KOPT-K1 (cell line): Measurements from ENCODE around the gene SORCS2.

Experiments used
- H3K27ac ChIP-seq: fragments of 200-600 bp; sonication (generic); 2 replicates; pipeline ENCODE4 v1.5.1; 2016; ENCODE audit warnings: antibody characterized with exemption, mild to moderate bottlenecking, low read depth, low read length; ENCODE audit not compliant: poor library complexity, severe bottlenecking
- H3K36me3 ChIP-seq: fragments of 200-600 bp; sonication (generic); 2 replicates; pipeline ENCODE4 v1.5.1; 2017; ENCODE audit warnings: antibody characterized with exemption, mild to moderate bottlenecking, low read length, moderate library complexity; ENCODE audit not compliant: insufficient read depth
- H3K9me3 ChIP-seq: fragments of 200-600 bp; sonication (generic); 2 replicates; pipeline ENCODE4 v1.5.1; 2017; ENCODE audit warnings: antibody characterized with exemption, low read length, mild to moderate bottlenecking; ENCODE audit not compliant: insufficient read depth, poor library complexity, severe bottlenecking

The SORCS2 gene

DNA sequence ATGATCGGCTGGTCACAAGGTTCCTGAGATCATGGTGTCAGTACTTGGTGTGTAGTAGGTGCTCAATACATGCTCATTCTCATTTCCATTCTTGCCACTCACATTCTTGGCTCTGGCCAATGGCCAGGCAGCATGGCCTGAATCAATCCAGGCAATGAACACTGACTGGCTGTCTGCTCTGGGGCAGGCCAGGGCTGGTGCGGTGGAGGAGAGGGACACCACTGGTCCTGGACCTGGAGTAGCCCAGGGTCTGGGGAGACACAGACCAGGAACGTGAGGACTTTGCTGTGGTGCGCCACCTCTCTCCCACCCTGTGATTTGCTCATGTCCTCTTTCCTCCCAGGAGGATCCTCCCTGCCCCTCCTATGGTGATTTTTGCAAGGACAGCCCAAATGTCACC is 122.9 kb downstream of the SORCS2 start:
- Histone ChIP-seq H3K36me3 (no peaks in the 10 kb centered on the region), H3K27ac (no peak overlapping the region), H3K9me3 (peaks cover 18% of the 10 kb centered on the region)

DNA sequence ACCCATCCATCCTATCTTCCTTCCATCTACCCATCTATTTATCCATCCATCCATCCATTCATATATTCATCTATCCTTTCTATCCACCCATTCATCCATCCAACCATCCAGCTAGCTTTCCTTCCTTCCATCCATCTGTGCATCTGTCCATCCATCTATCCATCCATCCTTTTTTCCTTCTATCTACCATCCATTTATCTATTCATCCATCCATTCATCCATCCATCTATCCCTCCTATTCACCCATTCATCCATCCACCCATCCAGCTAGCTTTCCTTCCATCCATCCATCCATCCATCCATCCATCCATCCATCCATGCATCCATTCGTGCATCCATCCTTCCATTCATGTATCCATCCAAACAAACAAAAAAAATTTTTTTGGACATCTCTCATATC is 123.6 kb downstream of the SORCS2 start:
- Histone ChIP-seq H3K27ac (no peak overlapping the region), H3K9me3 (peaks cover 18% of the 10 kb centered on the region), H3K36me3 (no peaks in the 10 kb centered on the region)

DNA sequence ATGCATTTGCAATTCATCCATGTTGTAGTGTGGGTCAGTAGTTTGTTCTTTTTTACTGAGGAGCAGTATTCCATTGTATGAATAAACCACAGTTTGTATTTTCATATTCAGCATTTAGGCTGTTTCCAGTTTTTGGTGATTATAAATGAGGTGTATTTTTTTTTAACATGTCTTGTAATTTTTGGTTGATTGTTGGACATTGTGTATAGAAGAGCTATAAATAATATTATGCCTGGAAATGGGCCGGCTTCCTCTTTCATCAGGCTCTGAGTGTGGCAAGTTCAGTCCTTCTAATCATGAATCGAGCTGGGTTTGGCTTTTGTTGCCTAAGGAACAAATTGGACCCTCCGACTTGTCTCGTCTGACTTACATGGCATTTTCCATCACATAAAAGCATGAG is 126.7 kb downstream of the SORCS2 start:
- no peaks in the 10 kb centered on the region for H3K36me3 ChIP-seq
- H3K9me3 ChIP-seq: peaks cover 18% of the 10 kb centered on the region
- H3K27ac ChIP-seq: no peak overlapping the region

DNA sequence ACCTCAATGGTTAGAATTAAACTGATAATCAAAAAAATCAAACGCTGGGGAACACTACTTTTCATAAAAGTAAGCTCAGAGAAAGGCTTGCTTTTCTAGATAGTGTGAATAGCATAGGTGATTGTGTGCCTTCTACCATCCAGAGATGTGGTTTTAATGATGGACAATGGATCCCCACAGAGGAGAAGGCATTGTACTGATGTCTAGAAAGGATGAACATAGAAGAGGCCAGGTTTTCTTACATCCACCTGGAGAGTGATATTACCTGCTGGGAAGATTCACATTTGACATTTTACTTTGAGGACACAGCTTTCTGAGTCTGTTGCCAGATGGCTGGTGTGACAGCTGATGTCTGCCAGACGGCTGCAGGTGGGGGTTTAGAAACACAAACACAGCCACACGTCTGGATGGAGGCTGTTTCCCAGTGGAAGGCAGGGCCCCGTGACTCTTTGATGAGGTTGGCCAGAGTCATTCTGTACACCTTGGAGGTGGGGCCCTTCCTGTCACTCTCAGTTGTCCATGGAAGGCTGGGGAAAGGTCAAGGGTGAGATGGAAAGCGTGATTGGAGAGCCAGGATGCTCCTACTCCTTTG is 128.0 kb downstream of the SORCS2 start:
- H3K27ac ChIP-seq: no peak overlapping the region
- no peaks in the 10 kb centered on the region for H3K36me3 ChIP-seq
- H3K9me3 ChIP-seq: peaks cover 18% of the 10 kb centered on the region

DNA sequence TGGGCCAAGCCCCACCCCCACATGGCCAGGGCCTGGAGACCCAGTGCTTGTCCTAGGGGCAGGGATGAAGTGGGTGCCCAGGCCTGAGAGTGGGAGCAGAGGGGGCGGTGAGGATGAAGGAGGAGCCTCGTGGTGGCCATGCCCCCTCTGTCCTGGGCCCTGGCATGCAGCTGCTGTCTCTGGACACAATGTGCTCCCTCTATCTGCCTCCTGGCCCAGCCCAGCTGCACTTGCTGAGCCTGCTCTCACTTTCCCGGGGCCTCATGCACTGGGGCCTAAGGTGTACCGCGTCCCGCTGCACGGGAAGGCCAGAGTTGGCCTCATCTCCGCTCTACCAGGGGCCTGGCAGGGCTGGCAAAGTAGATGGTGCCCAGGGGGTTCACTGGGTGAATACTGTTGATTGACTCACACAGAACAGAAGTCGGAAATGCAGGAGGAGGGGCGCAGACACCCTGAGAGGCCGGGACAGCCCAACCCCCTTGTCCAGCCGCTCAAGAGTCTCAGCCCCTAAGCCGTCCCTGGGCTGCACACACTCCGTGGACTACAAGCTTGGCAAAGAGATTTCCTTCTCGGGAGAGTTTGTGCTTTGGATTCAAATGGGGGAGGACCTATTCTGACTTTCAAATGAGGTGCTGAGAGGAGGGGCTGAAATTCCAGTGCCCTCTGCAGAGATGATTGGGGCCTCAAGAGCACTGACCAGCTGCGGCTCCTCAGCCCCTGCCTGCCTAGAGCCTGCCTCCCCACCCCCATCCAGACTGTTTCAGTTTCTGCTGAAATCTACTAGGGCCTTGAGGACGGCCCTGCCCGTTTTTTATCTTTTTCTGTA is 130.0 kb downstream of the SORCS2 start:
- H3K27ac ChIP-seq: no peak overlapping the region
- no peaks in the 10 kb centered on the region for H3K36me3 ChIP-seq
- H3K9me3 ChIP-seq: peaks cover 18% of the 10 kb centered on the region

DNA sequence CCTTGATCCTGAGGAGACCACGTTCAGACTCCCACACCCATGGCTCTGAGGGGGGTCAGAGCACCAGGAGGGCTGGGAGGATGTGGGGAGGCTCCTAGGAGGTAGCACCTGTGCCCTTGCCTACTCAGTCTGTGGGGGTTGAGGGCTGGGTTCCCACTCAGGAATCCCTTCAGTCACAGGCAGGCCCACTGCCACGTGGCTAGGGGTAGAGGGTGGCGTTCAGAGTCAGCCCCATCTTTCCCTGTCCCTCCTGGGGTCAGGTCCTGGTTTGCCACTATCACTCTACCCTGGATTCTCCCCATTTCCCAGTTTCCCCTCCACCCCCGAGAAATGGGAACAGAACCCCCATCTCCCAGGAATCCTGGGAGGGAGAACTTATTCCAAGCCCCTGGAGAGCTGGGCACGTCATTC is 131.1 kb downstream of the SORCS2 start:
- Histone ChIP-seq H3K9me3 (peaks cover 14% of the 10 kb centered on the region), H3K36me3 (no peaks in the 10 kb centered on the region), H3K27ac (no peak overlapping the region)

DNA sequence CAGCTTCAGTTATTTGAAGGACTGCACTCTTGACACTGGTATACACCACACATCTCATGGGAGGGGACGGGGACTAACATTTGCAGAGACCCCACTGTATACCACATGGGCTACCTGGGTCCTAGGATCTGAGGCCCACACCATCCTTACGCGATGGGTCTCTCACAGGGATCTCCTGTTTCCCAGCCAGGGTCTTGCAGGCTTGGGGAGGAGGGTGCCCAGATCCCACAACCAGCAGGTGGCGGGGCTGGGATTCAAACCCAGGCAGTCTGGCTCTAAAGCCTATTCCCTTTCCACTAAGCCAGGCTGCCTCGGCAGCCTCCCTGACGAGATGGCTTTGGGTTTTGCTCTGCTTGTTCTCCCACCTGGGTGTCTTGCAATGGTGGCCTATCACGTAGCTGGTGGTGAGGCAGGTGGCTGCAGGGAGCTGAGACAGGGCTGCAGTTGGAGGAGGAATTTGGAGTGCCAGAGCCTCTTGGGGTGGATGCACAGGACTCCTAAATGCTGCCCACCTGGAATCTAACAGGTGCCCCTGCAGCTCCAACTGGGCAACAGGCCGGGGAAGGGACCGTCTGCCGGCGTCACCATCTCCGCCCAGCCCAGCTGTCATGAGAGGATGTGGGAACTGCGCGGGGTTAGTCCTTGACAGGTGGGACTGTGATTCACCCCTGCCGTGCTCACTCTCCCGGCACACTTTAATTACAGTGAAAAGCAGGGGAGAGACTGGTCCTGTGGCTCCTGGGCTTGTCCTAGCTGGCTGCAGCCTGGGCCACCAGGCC is 131.7 kb downstream of the SORCS2 start:
- Histone ChIP-seq H3K27ac (no peak overlapping the region), H3K9me3 (peaks cover 8% of the 10 kb centered on the region), H3K36me3 (no peaks in the 10 kb centered on the region)

DNA sequence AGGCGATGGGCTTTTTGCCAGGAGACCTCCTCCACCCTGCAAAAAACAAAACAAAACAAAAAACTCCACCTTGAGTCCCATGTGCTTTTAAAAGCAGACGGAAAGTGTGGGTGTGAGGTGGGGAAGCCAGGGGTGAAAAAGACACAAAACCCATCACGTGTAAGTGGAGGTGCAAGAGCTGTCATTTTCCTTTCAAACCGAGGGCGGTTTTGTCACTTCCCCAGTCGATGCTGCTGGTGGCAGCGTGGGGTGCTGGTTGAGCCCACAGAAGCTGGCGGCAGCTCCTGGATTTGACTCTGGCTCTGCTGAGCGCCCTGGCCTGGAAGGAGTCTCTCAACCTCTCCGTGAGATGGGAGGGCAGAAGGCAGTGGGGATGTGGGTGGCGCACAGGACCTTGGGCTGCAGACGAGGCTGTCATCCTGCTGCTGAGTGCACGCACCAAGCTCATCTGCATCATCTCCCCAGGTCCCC is 132.3 kb downstream of the SORCS2 start:
- no peaks in the 10 kb centered on the region for H3K36me3 ChIP-seq
- no peak overlapping the region for H3K27ac ChIP-seq
- H3K9me3 ChIP-seq: peaks cover 1% of the 10 kb centered on the region

DNA sequence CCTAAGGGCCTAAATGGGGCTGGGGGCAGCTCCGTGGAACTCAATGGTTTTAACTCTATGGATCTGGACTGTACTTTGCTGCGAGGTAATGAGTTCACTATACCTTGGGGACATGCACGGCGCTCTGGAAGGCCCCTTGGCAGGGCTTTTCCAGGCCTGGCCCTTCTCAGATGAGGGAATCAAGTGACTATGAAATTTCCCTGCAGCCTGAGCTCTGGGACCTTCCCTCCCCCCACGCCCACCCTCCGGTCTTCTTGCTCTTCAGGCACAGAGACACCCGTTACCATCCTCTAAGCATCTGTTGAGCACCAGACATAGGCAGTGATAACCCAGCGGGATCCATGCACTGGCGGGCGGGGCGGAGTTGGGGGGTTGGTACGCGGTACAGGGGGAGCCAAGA is 133.2 kb downstream of the SORCS2 start:
- Histone ChIP-seq H3K9me3 (no peaks in the 10 kb centered on the region), H3K27ac (no peak overlapping the region), H3K36me3 (no peaks in the 10 kb centered on the region)

DNA sequence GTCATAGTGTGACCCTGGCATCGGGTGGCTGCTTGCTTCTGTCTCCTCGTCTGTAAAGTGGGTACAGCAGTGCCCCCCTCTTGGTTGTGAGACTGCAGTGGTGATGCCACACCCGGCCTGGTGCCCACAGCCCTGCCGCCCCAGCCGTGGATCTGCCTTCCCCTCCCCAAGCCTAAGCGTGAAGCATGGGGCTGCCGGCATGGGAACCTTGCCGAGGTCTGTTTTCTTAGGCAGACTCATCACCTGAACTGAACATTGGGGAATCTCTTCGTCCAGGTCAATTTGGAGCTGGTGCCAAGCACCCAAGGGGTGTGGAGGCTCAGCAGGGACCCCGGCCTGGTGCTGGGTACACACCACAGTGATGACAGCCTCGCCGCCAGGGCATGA is 134.0 kb downstream of the SORCS2 start:
- no peaks in the 10 kb centered on the region for H3K36me3 ChIP-seq
- no peak overlapping the region for H3K27ac ChIP-seq
- no peaks in the 10 kb centered on the region for H3K9me3 ChIP-seq

DNA sequence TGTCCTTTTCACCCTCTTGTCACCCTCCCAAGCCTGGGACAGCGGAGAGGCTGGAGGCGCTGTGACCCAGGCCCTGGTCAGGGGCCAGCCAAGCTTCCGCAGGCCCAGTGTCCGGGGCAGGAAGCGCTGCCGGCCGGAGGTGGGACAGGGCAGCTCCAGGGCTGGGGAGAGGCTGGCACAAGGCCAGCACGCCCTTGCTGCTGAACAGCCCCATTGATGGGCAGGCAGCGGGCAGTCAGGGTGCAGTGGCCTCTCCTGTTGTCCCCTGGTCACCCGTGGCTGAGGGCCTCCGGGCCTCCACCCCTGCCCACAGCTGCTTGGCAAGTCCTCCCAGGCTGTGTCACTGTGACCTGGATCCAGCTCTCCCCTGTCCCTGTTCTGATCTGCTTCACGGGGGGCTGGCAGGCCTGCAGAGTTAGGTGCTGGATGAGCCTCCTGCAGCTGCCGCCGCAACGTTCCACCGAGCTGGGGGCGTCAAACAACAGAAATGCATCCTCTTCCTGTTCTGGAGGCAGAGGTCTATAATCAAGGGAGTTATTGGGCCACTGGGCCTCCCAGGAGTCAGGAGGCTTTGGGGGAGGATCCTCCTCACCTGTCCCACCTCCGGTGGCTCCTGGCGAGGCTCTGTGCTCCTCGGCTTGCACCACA is 134.5 kb downstream of the SORCS2 start:
- no peaks in the 10 kb centered on the region for H3K9me3 ChIP-seq
- no peak overlapping the region for H3K27ac ChIP-seq
- no peaks in the 10 kb centered on the region for H3K36me3 ChIP-seq

DNA sequence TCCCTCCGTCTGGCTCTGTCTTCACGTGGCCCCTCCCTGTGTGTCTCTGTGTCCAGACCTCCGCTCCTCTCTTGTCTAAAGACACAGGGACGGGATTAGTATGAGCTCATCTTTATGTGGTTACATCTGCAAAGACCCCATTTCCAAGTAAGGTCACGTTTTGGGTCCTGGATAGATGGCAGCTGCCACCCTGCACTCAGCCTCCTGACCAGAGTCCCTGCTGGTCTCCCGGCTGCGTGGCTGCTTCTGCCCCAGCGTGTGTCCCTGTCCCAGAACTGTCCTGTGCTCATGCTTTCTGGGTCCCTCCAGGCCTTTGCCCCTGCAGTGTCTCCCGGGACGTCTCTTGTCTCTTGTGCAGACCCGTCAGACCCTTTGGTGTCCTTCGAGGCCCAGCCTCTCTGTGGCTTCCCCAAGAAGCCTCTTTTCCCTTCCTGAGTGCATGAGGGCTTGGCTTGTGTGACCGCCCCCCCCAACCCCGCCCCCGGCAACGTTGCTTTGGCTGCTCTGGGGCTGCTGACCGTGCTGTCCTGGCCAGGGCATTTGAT is 135.1 kb downstream of the SORCS2 start:
- Histone ChIP-seq H3K36me3 (no peaks in the 10 kb centered on the region), H3K9me3 (no peaks in the 10 kb centered on the region), H3K27ac (no peak overlapping the region)

DNA sequence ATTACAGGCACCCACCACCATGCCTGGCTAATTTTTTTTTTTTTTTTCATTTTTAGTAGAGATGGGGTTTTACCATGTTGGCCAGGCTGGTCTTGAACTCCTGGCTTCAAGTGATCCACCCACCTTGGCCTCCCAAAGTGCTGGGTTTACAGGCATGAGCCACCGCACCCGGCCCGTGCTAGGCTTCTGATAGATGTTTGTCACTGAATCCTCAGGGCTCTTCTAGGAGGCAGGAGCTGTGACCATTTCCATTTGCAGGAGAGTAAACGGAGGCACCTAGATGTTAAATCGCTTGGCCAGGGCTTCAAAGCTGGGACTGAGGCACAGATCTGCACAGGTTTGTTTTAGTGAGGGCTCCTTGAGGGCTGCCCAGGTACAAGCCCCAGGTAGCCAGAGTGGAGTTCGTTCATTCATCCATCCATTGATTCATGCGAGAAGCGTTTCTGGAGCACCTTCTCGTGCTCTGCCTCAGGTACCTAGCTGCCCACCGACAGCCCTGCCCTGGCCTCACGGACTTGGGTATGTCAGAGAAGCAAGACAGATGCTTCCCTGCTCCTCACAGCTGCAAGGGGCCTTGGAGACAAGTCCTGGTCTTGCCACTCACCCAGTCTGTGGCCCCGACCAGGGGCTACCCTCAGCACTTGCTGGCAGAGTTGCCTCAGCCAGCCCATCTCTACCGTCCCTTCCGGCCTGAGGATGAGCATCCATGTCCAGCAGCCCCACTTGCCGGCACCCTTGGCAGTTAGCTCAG is 136.0 kb downstream of the SORCS2 start:
- Histone ChIP-seq H3K9me3 (no peaks in the 10 kb centered on the region), H3K36me3 (no peaks in the 10 kb centered on the region), H3K27ac (no peak overlapping the region)

DNA sequence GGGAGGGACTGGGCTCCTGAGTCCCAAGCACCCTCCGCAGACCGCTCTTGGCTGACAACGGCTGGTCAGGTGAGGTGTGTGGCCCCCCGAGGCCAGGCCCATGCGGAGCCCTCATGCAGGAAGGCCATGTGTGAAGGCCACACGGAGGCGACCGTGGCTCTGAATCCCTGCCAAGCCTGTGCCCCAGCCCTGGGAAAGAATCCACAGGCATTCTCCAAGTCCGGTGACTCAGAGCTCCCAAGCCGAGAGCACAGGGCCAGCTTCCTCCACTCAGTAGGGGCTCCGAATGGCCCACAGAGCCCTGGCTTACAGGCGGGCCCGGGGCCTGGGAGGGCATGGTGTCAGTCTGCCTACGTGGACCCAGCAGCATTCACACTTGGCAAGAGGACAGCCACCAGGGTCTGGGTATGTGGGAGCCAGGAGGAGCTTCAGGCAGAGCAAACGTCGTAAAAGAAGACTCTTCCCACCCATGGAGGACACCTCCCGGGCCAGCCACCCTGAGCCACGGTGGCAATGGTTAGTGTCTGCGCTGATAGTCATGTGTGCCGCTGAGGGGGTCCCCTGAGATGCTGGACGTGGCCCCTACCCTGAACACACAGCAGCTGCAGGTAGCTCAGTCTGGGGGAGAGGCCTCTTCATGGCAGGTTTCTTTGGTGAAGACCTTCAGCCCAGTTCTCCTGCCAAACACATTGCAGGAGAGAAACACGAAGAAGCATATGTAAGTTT is 136.7 kb downstream of the SORCS2 start:
- Histone ChIP-seq H3K27ac (no peak overlapping the region), H3K36me3 (no peaks in the 10 kb centered on the region), H3K9me3 (no peaks in the 10 kb centered on the region)
